Activated naive CD4-positive, alpha-beta T cell treated with anti-CD3 and anti-CD28 coated beads for 36 hours (primary cell): Measurements from ENCODE around the gene EFEMP2. TPM values are rescaled to one million over a fixed set of nuclear protein-coding genes. Genes with fewer than 3 reads are reported as not detected.

Source experiments
- CTCF ChIA-PET: fragments of 350-600 bp; sonication (Branson Sonifier 250); formaldehyde crosslinking; loops from one replicate; lab custom pipeline; 2021; ENCODE audit warnings: antibody characterized with exemption; lab: Charles Lee
- DNase-seq: peaks from one replicate; pipeline ENCODE4 v3.0.0-alpha.2; 2020
- H3K27ac Mint-ChIP-seq: one replicate; pipeline ENCODE4 v1.8.0; 2021; ENCODE audit warnings: mild to moderate bottlenecking, mixed read lengths
- H3K27me3 Mint-ChIP-seq: one replicate; pipeline ENCODE4 v1.8.0; 2021; ENCODE audit warnings: low read depth, mixed read lengths
- H3K36me3 Mint-ChIP-seq: one replicate; pipeline ENCODE4 v1.8.0; 2021; ENCODE audit warnings: low read depth, mixed read lengths
- H3K4me1 Mint-ChIP-seq: one replicate; pipeline ENCODE4 v1.8.0; 2021; ENCODE audit warnings: low read depth, mixed read lengths
- H3K4me3 Mint-ChIP-seq: one replicate; pipeline ENCODE4 v1.8.0; 2021; ENCODE audit warnings: mild to moderate bottlenecking, moderate library complexity, mixed read lengths
- H3K9me3 Mint-ChIP-seq: one replicate; pipeline ENCODE4 v1.8.0; 2021; ENCODE audit warnings: mixed read lengths
- intact Hi-C: fragments of 100-400 bp; cut with micrococcal nuclease; formaldehyde crosslinking; loops from one replicate; pipeline ENCODE4 v1.15.1; 2023
- total RNA-seq, 2 experiments: library from RNA; stranded (reverse); gene quantifications; one replicate each; pipeline ENCODE4 v1.2.3, GENCODE V29; 2021

Gene EFEMP2
- total RNA-seq, 2 experiments from 2014 or later: 10.1 to 11.5 TPM

GRCh38 chr11:65855927-65856363, 16.7 kb downstream of the EFEMP2 start:
- CTCF ChIA-PET: interaction anchor here (0.7 kb wide), 1 partner anchor 156 kb away, joined by 3 read pairs; the partner anchor contains the start of gene CST6
- Mint-ChIP-seq H3K4me3 (peak overlapping the region; percentile 89), H3K27me3 (no peaks in the 10 kb centered on the region), H3K27ac (peak overlapping the region; percentile 85), H3K36me3 (peaks cover 54% of the 10 kb centered on the region), H3K9me3 (peaks cover 8% of the 10 kb centered on the region), H3K4me1 (peaks cover 36% of the 10 kb centered on the region)
- no peak for DNase-seq
- intact Hi-C loops: loop anchor here (5.0 kb wide), 2 partner anchors 474 to 1054 kb away; partner anchors contain the start of genes MAP4K2 and SLC25A45

GRCh38 chr11:65854852-65855837, 17.5 kb downstream of the EFEMP2 start:
- no peak for DNase-seq
- H3K36me3 Mint-ChIP-seq: peaks cover 52% of the 10 kb centered on the region
- no peaks in the 10 kb centered on the region for H3K27me3 Mint-ChIP-seq
- peak overlapping the region; percentile 13 for H3K27ac Mint-ChIP-seq
- peaks cover 36% of the 10 kb centered on the region for H3K4me1 Mint-ChIP-seq
- CTCF ChIA-PET: interaction anchor here (0.7 kb wide), 1 partner anchor 157 kb away, joined by 3 read pairs; the partner anchor contains the start of gene CST6
- intact Hi-C loops: loop anchor here (5.0 kb wide), 2 partner anchors 473 to 1053 kb away; partner anchors contain the start of genes MAP4K2 and SLC25A45
- peak overlapping the region; percentile 89 for H3K4me3 Mint-ChIP-seq
- H3K9me3 Mint-ChIP-seq: peaks cover 8% of the 10 kb centered on the region

GRCh38 chr11:65854161-65854592, 18.4 kb downstream of the EFEMP2 start:
- CTCF ChIA-PET: interaction anchor here (0.9 to 6.0 kb wide), 2 partner anchors 30 to 33 kb away, joined by 3 to 34 read pairs; no protein-coding TSS in a partner anchor
- intact Hi-C loops: no loop called here
- Mint-ChIP-seq H3K27ac (no peak overlapping the region), H3K27me3 (no peaks in the 10 kb centered on the region), H3K4me1 (peaks cover 36% of the 10 kb centered on the region), H3K36me3 (peaks cover 50% of the 10 kb centered on the region), H3K9me3 (peaks cover 8% of the 10 kb centered on the region), H3K4me3 (peak overlapping the region; percentile 2)
- DNase-seq: no peak

GRCh38 chr11:65853246-65853979, 19.2 kb downstream of the EFEMP2 start:
- H3K27ac Mint-ChIP-seq: peak overlapping the region; percentile 31
- H3K4me3 Mint-ChIP-seq: no peak overlapping the region
- no peak for DNase-seq
- intact Hi-C loops: no loop called here
- H3K4me1 Mint-ChIP-seq: peaks cover 34% of the 10 kb centered on the region
- H3K27me3 Mint-ChIP-seq: no peaks in the 10 kb centered on the region
- CTCF ChIA-PET: interaction anchor here (0.9 to 6.0 kb wide), 2 partner anchors 31 to 33 kb away, joined by 3 to 34 read pairs; no protein-coding TSS in a partner anchor
- peaks cover 50% of the 10 kb centered on the region for H3K36me3 Mint-ChIP-seq
- H3K9me3 Mint-ChIP-seq: peaks cover 8% of the 10 kb centered on the region

GRCh38 chr11:65852508-65853245, 19.9 kb downstream of the EFEMP2 start:
- DNase-seq: no peak
- Mint-ChIP-seq H3K27ac (no peak overlapping the region), H3K9me3 (peaks cover 8% of the 10 kb centered on the region), H3K36me3 (peaks cover 50% of the 10 kb centered on the region), H3K4me1 (peaks cover 33% of the 10 kb centered on the region), H3K27me3 (no peaks in the 10 kb centered on the region), H3K4me3 (no peak overlapping the region)
- CTCF ChIA-PET: interaction anchor here (0.6 to 6.0 kb wide), 6 partner anchors 19 to 192 kb away, joined by 3 to 34 read pairs (median 6); partner anchors contain the start of genes AP5B1 and SNX32
- intact Hi-C loops: no loop called here

- Mint-ChIP-seq H3K27me3 (no peaks in the 10 kb centered on the region), H3K4me1 (peaks cover 33% of the 10 kb centered on the region), H3K36me3 (peaks cover 50% of the 10 kb centered on the region), H3K9me3 (peaks cover 8% of the 10 kb centered on the region), H3K4me3 (no peak overlapping the region), H3K27ac (peak overlapping the region; percentile 47)
- intact Hi-C loops: no loop called here
- no peak for DNase-seq
- CTCF ChIA-PET: interaction anchor here (0.6 to 6.0 kb wide), 14 partner anchors 9 to 193 kb away, joined by 3 to 34 read pairs (median 4); partner anchors contain the start of genes AP5B1, CCDC85B, FIBP and MUS81
Measured at GRCh38 chr11:65851811-65852507, 20.6 kb downstream of the EFEMP2 start.

- intact Hi-C loops: no loop called here
- H3K4me3 Mint-ChIP-seq: no peak overlapping the region
- CTCF ChIA-PET: interaction anchor here (0.6 to 6.0 kb wide), 13 partner anchors 9 to 194 kb away, joined by 3 to 34 read pairs (median 4); partner anchors contain the start of genes AP5B1, CCDC85B, FIBP and MUS81
- H3K9me3 Mint-ChIP-seq: peaks cover 8% of the 10 kb centered on the region
- no peak overlapping the region for H3K27ac Mint-ChIP-seq
- H3K36me3 Mint-ChIP-seq: peaks cover 43% of the 10 kb centered on the region
- no peaks in the 10 kb centered on the region for H3K27me3 Mint-ChIP-seq
- H3K4me1 Mint-ChIP-seq: peaks cover 26% of the 10 kb centered on the region
- DNase-seq: peak; percentile 40
Measured at GRCh38 chr11:65851083-65851579, 21.5 kb downstream of the EFEMP2 start.

GRCh38 chr11:65850217-65851082, 22.1 kb downstream of the EFEMP2 start:
- DNase-seq: no peak
- H3K27ac Mint-ChIP-seq: no peak overlapping the region
- no peak overlapping the region for H3K4me3 Mint-ChIP-seq
- H3K4me1 Mint-ChIP-seq: peaks cover 20% of the 10 kb centered on the region
- CTCF ChIA-PET: interaction anchor here (1.3 to 6.0 kb wide), 7 partner anchors 10 to 70 kb away, joined by 3 to 34 read pairs (median 6); partner anchors contain the start of genes AP5B1, CCDC85B, FIBP and MUS81
- intact Hi-C loops: no loop called here
- H3K9me3 Mint-ChIP-seq: peaks cover 8% of the 10 kb centered on the region
- H3K27me3 Mint-ChIP-seq: no peaks in the 10 kb centered on the region
- H3K36me3 Mint-ChIP-seq: peaks cover 36% of the 10 kb centered on the region

- Mint-ChIP-seq H3K36me3 (peaks cover 32% of the 10 kb centered on the region), H3K9me3 (peaks cover 8% of the 10 kb centered on the region), H3K27me3 (no peaks in the 10 kb centered on the region), H3K27ac (no peak overlapping the region), H3K4me1 (peaks cover 16% of the 10 kb centered on the region), H3K4me3 (no peak overlapping the region)
- DNase-seq: no peak
- CTCF ChIA-PET: interaction anchor here (1.4 to 6.0 kb wide), 4 partner anchors 11 to 70 kb away, joined by 4 to 34 read pairs (median 14); partner anchors contain the start of genes AP5B1 and MUS81
- intact Hi-C loops: no loop called here
Measured at GRCh38 chr11:65849771-65850216, 22.8 kb downstream of the EFEMP2 start.

- no peak for DNase-seq
- H3K27me3 Mint-ChIP-seq: no peaks in the 10 kb centered on the region
Measured at GRCh38 chr11:65849366-65849765, 23.2 kb downstream of the EFEMP2 start.

More at GRCh38 chr11:65849366-65849765, 23.2 kb downstream of the EFEMP2 start:
- Mint-ChIP-seq H3K27ac (no peak overlapping the region), H3K4me1 (peaks cover 11% of the 10 kb centered on the region), H3K9me3 (peaks cover 8% of the 10 kb centered on the region), H3K36me3 (peaks cover 28% of the 10 kb centered on the region), H3K4me3 (no peak overlapping the region)
- intact Hi-C loops: no loop called here
- CTCF ChIA-PET: interaction anchor here (1.4 to 6.0 kb wide), 4 partner anchors 32 to 139 kb away, joined by 4 to 34 read pairs (median 10); partner anchors contain the start of gene AP5B1
